Measurements from ENCODE around the gene C10orf95.

GRCh38 chr10:102424145-102424544 is 27.2 kb downstream of the C10orf95 start:
- TF ChIP-seq EP300 (IDR thresholded peaks at IDR 0.05) (no peak), CTCF (IDR thresholded peaks at IDR 0.05) (no peak), POLR2A (IDR thresholded peaks at IDR 0.05) (no peak)

Measured in gastroesophageal sphincter (tissue), 3 donors.